ENCODE data around the gene MRPS7.
"Not testable (repeated sequence)": the region's sequence is repeated elsewhere in the genome, so short reads cannot be mapped to it uniquely, and the experiment has no call there.

The MRPS7 gene

GRCh38 chr17:75252039-75252816 lies 9.5 kb upstream of the MRPS7 start:
- DNase-seq (ENCODE audit: low read depth): no peak
- no peak overlapping the region for H3K4me3 ChIP-seq (ENCODE audit: low read length)
- TF ChIP-seq, protein P1, sequence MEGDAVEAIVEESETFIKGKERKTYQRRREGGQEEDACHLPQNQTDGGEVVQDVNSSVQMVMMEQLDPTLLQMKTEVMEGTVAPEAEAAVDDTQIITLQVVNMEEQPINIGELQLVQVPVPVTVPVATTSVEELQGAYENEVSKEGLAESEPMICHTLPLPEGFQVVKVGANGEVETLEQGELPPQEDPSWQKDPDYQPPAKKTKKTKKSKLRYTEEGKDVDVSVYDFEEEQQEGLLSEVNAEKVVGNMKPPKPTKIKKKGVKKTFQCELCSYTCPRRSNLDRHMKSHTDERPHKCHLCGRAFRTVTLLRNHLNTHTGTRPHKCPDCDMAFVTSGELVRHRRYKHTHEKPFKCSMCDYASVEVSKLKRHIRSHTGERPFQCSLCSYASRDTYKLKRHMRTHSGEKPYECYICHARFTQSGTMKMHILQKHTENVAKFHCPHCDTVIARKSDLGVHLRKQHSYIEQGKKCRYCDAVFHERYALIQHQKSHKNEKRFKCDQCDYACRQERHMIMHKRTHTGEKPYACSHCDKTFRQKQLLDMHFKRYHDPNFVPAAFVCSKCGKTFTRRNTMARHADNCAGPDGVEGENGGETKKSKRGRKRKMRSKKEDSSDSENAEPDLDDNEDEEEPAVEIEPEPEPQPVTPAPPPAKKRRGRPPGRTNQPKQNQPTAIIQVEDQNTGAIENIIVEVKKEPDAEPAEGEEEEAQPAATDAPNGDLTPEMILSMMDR (IDR thresholded peaks at IDR 0.05; ENCODE audit: insufficient read depth, low read depth, low read length, missing control alignments): no peak

- peak; percentile 45 for DNase-seq (ENCODE audit: low read depth)
- not testable (repeated sequence) for H3K4me3 ChIP-seq (ENCODE audit: low read length)
Observed at GRCh38 chr17:75255954-75256698, 5.6 kb upstream of the MRPS7 start.

GRCh38 chr17:75257228-75257627 lies 4.5 kb upstream of the MRPS7 start:
- not testable (repeated sequence) for DNase-seq (ENCODE audit: low read depth); H3K4me3 ChIP-seq (ENCODE audit: low read length)

GRCh38 chr17:75260641-75261335 lies 891 bp upstream of the MRPS7 start:
- peak; percentile 35 for DNase-seq (ENCODE audit: low read depth)
- peak overlapping the region; percentile 99 for H3K4me3 ChIP-seq (ENCODE audit: low read length)
- TF ChIP-seq, protein P1 (IDR thresholded peaks at IDR 0.05; ENCODE audit: insufficient read depth, low read depth, low read length, missing control alignments): no peak

GRCh38 chr17:75262112-75262606 lies 480 bp downstream of the MRPS7 start:
- TF ChIP-seq, protein P1 (IDR thresholded peaks at IDR 0.05; ENCODE audit: insufficient read depth, low read depth, low read length, missing control alignments): no peak
- H3K4me3 ChIP-seq (ENCODE audit: low read length): peak overlapping the region; percentile 99
- peak; percentile 34 for DNase-seq (ENCODE audit: low read depth)

DNA sequence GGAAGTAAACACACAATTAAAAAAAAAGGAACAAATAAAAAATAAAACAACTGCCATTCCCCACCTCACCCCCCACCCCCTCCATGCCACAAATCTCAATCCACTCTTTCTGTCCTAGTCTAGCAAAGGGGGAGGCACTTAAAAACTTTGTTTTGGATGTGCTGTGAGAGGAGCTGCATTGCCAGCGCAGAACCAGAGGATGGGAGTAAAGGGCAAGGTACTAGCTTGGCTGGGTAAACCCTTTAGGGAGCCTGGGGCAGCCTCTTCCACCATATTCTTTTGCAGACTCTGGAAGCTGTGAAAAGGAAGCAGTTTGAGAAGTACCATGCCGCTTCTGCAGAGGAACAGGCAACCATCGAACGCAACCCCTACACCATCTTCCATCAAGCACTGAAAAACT lies 1.4 kb downstream of the MRPS7 start:
- no peak for DNase-seq (ENCODE audit: low read depth)

GRCh38 chr17:75265614-75266315 lies 4.1 kb downstream of the MRPS7 start:
- TF ChIP-seq, protein P1 (IDR thresholded peaks at IDR 0.05; ENCODE audit: insufficient read depth, low read depth, low read length, missing control alignments): no peak
- no peak for DNase-seq (ENCODE audit: low read depth)

More for the DNA sequence above, 1.4 kb downstream of the MRPS7 start:
- TF ChIP-seq, protein P1 (IDR thresholded peaks at IDR 0.05; ENCODE audit: insufficient read depth, low read depth, low read length, missing control alignments): no peak
- H3K4me3 ChIP-seq (ENCODE audit: low read length): peak overlapping the region; percentile 99

More at GRCh38 chr17:75265614-75266315, 4.1 kb downstream of the MRPS7 start:
- no peak overlapping the region for H3K4me3 ChIP-seq (ENCODE audit: low read length)
